Muscle layer of colon (tissue), 2 donors: ENCODE data around the gene APOBEC3G.

Experiments used
- H3K27ac ChIP-seq: one replicate; pipeline ENCODE4 v1.7.0; 2013; ENCODE audit warnings: low read depth, mild to moderate bottlenecking, low read length, moderate library complexity
- H3K27me3 ChIP-seq, 2 donors: one replicate each; pipeline ENCODE4 v1.7.0; 2013; ENCODE audit warnings: low read length in 2 of 2, mild to moderate bottlenecking in 2 of 2; ENCODE audit not compliant: insufficient read depth in 2 of 2, control insufficient read depth in 1 of 2
- H3K36me3 ChIP-seq: one replicate; pipeline ENCODE4 v1.7.0; 2013; ENCODE audit warnings: mild to moderate bottlenecking, low read length; ENCODE audit not compliant: insufficient read depth
- H3K4me1 ChIP-seq: one replicate; pipeline ENCODE4 v1.7.0; 2013; ENCODE audit warnings: mild to moderate bottlenecking, low read length; ENCODE audit not compliant: insufficient read depth
- H3K4me3 ChIP-seq, 2 donors: one replicate each; pipeline ENCODE4 v1.7.0; 2013; ENCODE audit warnings: low read length in 2 of 2, low read depth in 1 of 2, mild to moderate bottlenecking in 1 of 2, moderate library complexity in 1 of 2
- H3K9ac ChIP-seq: one replicate; pipeline ENCODE4 v1.7.0; 2013; ENCODE audit warnings: low read length
- H3K9me3 ChIP-seq: one replicate; pipeline ENCODE4 v1.7.0; 2013; ENCODE audit warnings: mild to moderate bottlenecking, low read length
- donor health status: abdominal sarcoma.
- donor health status: Adenocarcinoma of cecum.

Gene APOBEC3G

GRCh38 chr22:39130892-39131855, 54.1 kb downstream of the APOBEC3G start:
- H3K4me3 ChIP-seq, result peak overlapping the region in 1 of 2 donors; percentile 9
- peaks cover 31% of the 10 kb centered on the region for H3K36me3 ChIP-seq
- H3K4me1 ChIP-seq, result peaks cover 27% of the 10 kb centered on the region
- H3K27ac ChIP-seq, result no peak overlapping the region
- H3K27me3 ChIP-seq, result no peaks in the 10 kb centered on the region
- peak overlapping the region; percentile 33 for H3K9ac ChIP-seq
- H3K9me3 ChIP-seq, result no peaks in the 10 kb centered on the region

- H3K27me3 ChIP-seq, result no peaks in the 10 kb centered on the region
- no peak overlapping the region for H3K27ac ChIP-seq
- no peak overlapping the region for H3K4me3 ChIP-seq
- peaks cover 31% of the 10 kb centered on the region for H3K36me3 ChIP-seq
- no peaks in the 10 kb centered on the region for H3K9me3 ChIP-seq
- H3K4me1 ChIP-seq, result peaks cover 27% of the 10 kb centered on the region
- H3K9ac ChIP-seq, result no peak overlapping the region
These were observed 55.2 kb downstream of the APOBEC3G start for GRCh38 chr22:39132281-39132680.

- no peak overlapping the region for H3K9ac ChIP-seq
- H3K27me3 ChIP-seq, result no peaks in the 10 kb centered on the region
- no peak overlapping the region for H3K27ac ChIP-seq
These were observed 55.9 kb downstream of the APOBEC3G start for GRCh38 chr22:39132871-39133524.

GRCh38 chr22:39133871-39134270, 56.8 kb downstream of the APOBEC3G start:
- Histone ChIP-seq H3K27me3 (no peaks in the 10 kb centered on the region), H3K9ac (no peak overlapping the region), H3K4me1 (peaks cover 27% of the 10 kb centered on the region), H3K9me3 (no peaks in the 10 kb centered on the region), H3K36me3 (peaks cover 40% of the 10 kb centered on the region), H3K27ac (no peak overlapping the region), H3K4me3 (no peak overlapping the region)

More at GRCh38 chr22:39132871-39133524, 55.9 kb downstream of the APOBEC3G start:
- Histone ChIP-seq H3K4me1 (peaks cover 27% of the 10 kb centered on the region), H3K9me3 (no peaks in the 10 kb centered on the region), H3K4me3 (no peak overlapping the region), H3K36me3 (peaks cover 32% of the 10 kb centered on the region)

- H3K27ac ChIP-seq, result no peak overlapping the region
- no peaks in the 10 kb centered on the region for H3K27me3 ChIP-seq
- H3K4me1 ChIP-seq, result peaks cover 27% of the 10 kb centered on the region
- H3K36me3 ChIP-seq, result peaks cover 41% of the 10 kb centered on the region
- no peaks in the 10 kb centered on the region for H3K9me3 ChIP-seq
- no peak overlapping the region for H3K4me3 ChIP-seq
- no peak overlapping the region for H3K9ac ChIP-seq
These were observed 57.5 kb downstream of the APOBEC3G start for GRCh38 chr22:39134366-39135091.

- H3K9me3 ChIP-seq, result no peaks in the 10 kb centered on the region
- H3K36me3 ChIP-seq, result peaks cover 41% of the 10 kb centered on the region
- H3K9ac ChIP-seq, result no peak overlapping the region
- no peaks in the 10 kb centered on the region for H3K27me3 ChIP-seq
- H3K4me3 ChIP-seq, result no peak overlapping the region
- no peak overlapping the region for H3K27ac ChIP-seq
- peaks cover 23% of the 10 kb centered on the region for H3K4me1 ChIP-seq
These were observed 58.2 kb downstream of the APOBEC3G start for GRCh38 chr22:39135092-39135896.

- H3K27me3 ChIP-seq, result no peaks in the 10 kb centered on the region
- no peaks in the 10 kb centered on the region for H3K9me3 ChIP-seq
- H3K4me3 ChIP-seq, result no peak overlapping the region
- no peak overlapping the region for H3K9ac ChIP-seq
- peaks cover 13% of the 10 kb centered on the region for H3K4me1 ChIP-seq
- no peak overlapping the region for H3K27ac ChIP-seq
- peaks cover 40% of the 10 kb centered on the region for H3K36me3 ChIP-seq
These were observed 59.2 kb downstream of the APOBEC3G start for GRCh38 chr22:39136317-39136716.
